PC-9 (cell line): Measurements from ENCODE around the gene ZNF335. TPM values are rescaled to one million over a fixed set of nuclear protein-coding genes. Genes with fewer than 3 reads are reported as not detected.

Experiments used
- BruUV-seq: library from RNA; stranded (reverse); fragments of 400-500 nt; replicated peaks from 2 replicates; lab custom pipeline; 2021; lab: Mats Ljungman, UMichigan
- CTCF ChIA-PET: fragments of 300-600 bp; sonication (Branson Sonifier 250); formaldehyde crosslinking; loops from one replicate; lab custom pipeline; 2022; ENCODE audit warnings: antibody characterized with exemption; lab: Charles Lee
- POLR2A ChIA-PET: fragments of 300-600 bp; sonication (Branson Sonifier 250); formaldehyde crosslinking; loops from one replicate; lab custom pipeline; 2022; ENCODE audit warnings: antibody characterized with exemption; ENCODE audit not compliant: unreplicated experiment; lab: Charles Lee
- DNase-seq, 2 experiments: peaks; one replicate each; pipeline versions ENCODE4 v3.0.0 to v3.0.0-alpha.2; 2015 to 2022; ENCODE audit warnings: mixed read lengths in 1 of 2
- H2AFZ ChIP-seq: fragments of 200-600 bp; sonication (generic); 2 replicates; pipeline ENCODE4 v1.8.1; 2017; ENCODE audit warnings: antibody characterized with exemption
- H3F3A ChIP-seq: fragments of 200-600 bp; sonication (generic); 2 replicates; pipeline ENCODE4 v1.8.1; 2017; ENCODE audit warnings: antibody characterized with exemption, mild to moderate bottlenecking, low read depth; ENCODE audit not compliant: insufficient read depth
- H3K27ac ChIP-seq: fragments of 200-600 bp; sonication (generic); 2 replicates; pipeline ENCODE4 v1.6.1; 2016; ENCODE audit warnings: mixed run types
- H3K27me3 ChIP-seq: fragments of 200-600 bp; sonication (generic); 2 replicates; pipeline ENCODE4 v1.6.1; 2016; ENCODE audit warnings: low read depth, mixed run types; ENCODE audit not compliant: insufficient read depth
- H3K36me3 ChIP-seq: fragments of 200-600 bp; sonication (generic); 2 replicates; pipeline ENCODE4 v1.6.1; 2016; ENCODE audit warnings: low read depth, mixed run types
- H3K4me1 ChIP-seq: fragments of 200-600 bp; sonication (generic); replicated peaks from 2 replicates; pipeline ENCODE4 v1.6.1; 2016; ENCODE audit warnings: mixed run types; ENCODE audit not compliant: insufficient read depth
- H3K4me2 ChIP-seq: fragments of 200-600 bp; sonication (generic); 2 replicates; pipeline ENCODE4 v1.6.1; 2017; ENCODE audit warnings: mixed run types
- H3K4me3 ChIP-seq: fragments of 200-600 bp; sonication (generic); 2 replicates; pipeline ENCODE4 v1.6.1; 2016; ENCODE audit warnings: mixed run types
- H3K79me2 ChIP-seq: fragments of 200-600 bp; sonication (generic); 2 replicates; pipeline ENCODE4 v1.6.1; 2017; ENCODE audit warnings: low read depth, mixed run types
- H3K9me2 ChIP-seq: fragments of 200-600 bp; sonication (generic); 2 replicates; pipeline ENCODE4 v1.8.1; 2017; ENCODE audit warnings: mild to moderate bottlenecking; ENCODE audit not compliant: insufficient read depth
- H3K9me3 ChIP-seq: fragments of 200-600 bp; sonication (generic); 2 replicates; pipeline ENCODE4 v1.8.1; 2016; ENCODE audit warnings: low read depth; ENCODE audit not compliant: insufficient read depth
- H4K20me1 ChIP-seq: fragments of 200-600 bp; sonication (generic); 2 replicates; pipeline ENCODE4 v1.8.1; 2017; ENCODE audit not compliant: insufficient read depth
- EZH2 ChIP-seq: fragments of 200-600 bp; sonication (generic); IDR thresholded peaks from 2 replicates; pipeline ENCODE4 v1.8.0; 2017; ENCODE audit warnings: antibody characterized with exemption, low read depth
- intact Hi-C: fragments of 100-400 bp; cut with micrococcal nuclease; formaldehyde crosslinking; loops from one replicate; pipeline ENCODE4 v1.10.0; 2022; ENCODE audit not compliant: unreplicated experiment
- total RNA-seq: library from RNA; stranded (reverse); gene quantifications from 2 replicates; pipeline ENCODE4 v1.2.3, GENCODE V29; 2021
- TF ChIP-seq, protein P1 (sequence below): fragments of 200-600 bp; sonication (generic); conservative IDR thresholded peaks from 2 replicates; pipeline ENCODE4 v1.6.1; 2017; ENCODE audit warnings: mixed run types, antibody characterized with exemption, mild to moderate bottlenecking, moderate library complexity

ZNF335 gene
- total RNA-seq, 1 experiment from 2014 or later = 16.3 TPM

DNA sequence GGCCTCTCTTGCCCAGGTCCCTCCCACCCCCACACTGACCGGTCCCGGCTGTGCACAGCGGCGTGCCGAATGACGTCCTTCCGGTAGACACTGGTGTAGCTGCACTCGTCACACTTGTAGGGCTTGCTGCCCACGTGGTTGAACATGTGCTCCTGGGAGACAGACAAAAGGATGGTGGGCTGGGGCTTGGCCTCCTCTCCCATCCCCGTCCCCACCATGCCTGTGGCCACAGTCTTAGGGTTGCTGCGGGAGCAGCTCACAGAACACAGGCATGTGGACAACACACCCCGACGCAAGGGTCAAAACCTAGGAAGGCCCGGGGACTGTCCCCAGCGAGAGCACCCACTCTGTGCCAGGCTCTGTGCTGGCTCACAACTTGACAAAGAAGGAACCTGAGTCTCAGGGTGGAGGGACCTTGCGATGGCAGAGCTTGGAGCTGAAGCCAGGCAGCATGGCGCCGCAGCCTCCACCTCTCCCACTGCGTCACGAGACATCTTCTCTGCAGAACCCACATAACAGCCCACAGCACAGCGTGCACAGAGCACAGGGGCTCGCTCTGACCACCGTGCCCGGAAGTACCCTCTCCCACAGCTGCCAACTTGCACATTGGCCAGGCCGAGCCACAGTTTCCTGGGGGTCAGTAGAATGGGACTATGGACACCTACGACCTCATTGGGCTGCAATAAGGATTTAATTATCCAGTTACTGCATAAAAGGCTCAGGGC, 9.8 kb downstream of the ZNF335 start:
- Histone ChIP-seq H3K79me2 (no peaks in the 10 kb centered on the region), H3K27ac (no peak overlapping the region), H3K9me3 (no peaks in the 10 kb centered on the region), H4K20me1 (no peaks in the 10 kb centered on the region), H3K4me3 (no peak overlapping the region), H3K9me2 (no peaks in the 10 kb centered on the region), H2AFZ (no peak overlapping the region), H3K4me1 (no peaks in the 10 kb centered on the region), H3F3A (no peaks in the 10 kb centered on the region), H3K27me3 (no peaks in the 10 kb centered on the region), H3K4me2 (no peak overlapping the region), H3K36me3 (peaks cover 14% of the 10 kb centered on the region; the same call in 1 of the 2 replicates)
- ChIA-PET CTCF (interaction anchor here (0.6 to 1.2 kb wide), 4 partner anchors 7 to 639 kb away, joined by 3 to 6 read pairs (median 5); no protein-coding TSS in a partner anchor), POLR2A (interaction anchor here (0.6 kb wide), 1 partner anchor 23 kb away, joined by 3 read pairs; no protein-coding TSS in a partner anchor)
- TF ChIP-seq, protein P1, sequence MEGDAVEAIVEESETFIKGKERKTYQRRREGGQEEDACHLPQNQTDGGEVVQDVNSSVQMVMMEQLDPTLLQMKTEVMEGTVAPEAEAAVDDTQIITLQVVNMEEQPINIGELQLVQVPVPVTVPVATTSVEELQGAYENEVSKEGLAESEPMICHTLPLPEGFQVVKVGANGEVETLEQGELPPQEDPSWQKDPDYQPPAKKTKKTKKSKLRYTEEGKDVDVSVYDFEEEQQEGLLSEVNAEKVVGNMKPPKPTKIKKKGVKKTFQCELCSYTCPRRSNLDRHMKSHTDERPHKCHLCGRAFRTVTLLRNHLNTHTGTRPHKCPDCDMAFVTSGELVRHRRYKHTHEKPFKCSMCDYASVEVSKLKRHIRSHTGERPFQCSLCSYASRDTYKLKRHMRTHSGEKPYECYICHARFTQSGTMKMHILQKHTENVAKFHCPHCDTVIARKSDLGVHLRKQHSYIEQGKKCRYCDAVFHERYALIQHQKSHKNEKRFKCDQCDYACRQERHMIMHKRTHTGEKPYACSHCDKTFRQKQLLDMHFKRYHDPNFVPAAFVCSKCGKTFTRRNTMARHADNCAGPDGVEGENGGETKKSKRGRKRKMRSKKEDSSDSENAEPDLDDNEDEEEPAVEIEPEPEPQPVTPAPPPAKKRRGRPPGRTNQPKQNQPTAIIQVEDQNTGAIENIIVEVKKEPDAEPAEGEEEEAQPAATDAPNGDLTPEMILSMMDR = no peak
- TF ChIP-seq EZH2 = no peak
- no TSS peak for BruUV-seq
- intact Hi-C loops = loop anchor here (5.0 kb wide), 1 partner anchor 150 kb away; the partner anchor contains the start of gene UBE2C
- peak in 1 of 2 experiments; percentile 11 for DNase-seq

- Histone ChIP-seq H3K4me1 (no peaks in the 10 kb centered on the region), H3K4me2 (no peak overlapping the region), H3K27ac (no peak overlapping the region), H3F3A (no peaks in the 10 kb centered on the region), H3K36me3 (peaks cover 14% of the 10 kb centered on the region; the same call in 1 of the 2 replicates), H2AFZ (no peak overlapping the region), H3K4me3 (no peak overlapping the region), H3K27me3 (no peaks in the 10 kb centered on the region), H3K79me2 (no peaks in the 10 kb centered on the region), H3K9me3 (no peaks in the 10 kb centered on the region), H4K20me1 (no peaks in the 10 kb centered on the region), H3K9me2 (no peaks in the 10 kb centered on the region)
- ChIA-PET POLR2A (no interaction called here), CTCF (interaction anchor here (0.7 kb wide), 1 partner anchor 140 kb away, joined by 4 read pairs; no protein-coding TSS in a partner anchor)
- intact Hi-C loops = loop anchor here (5.0 kb wide), 1 partner anchor 148 kb away; the partner anchor contains the start of gene UBE2C
- peak in 1 of 2 experiments; percentile 23 for DNase-seq
- BruUV-seq = no TSS peak
- TF ChIP-seq, protein P1 = no peak
- no peak for TF ChIP-seq EZH2
Observed at GRCh38 chr20:45959956-45960630, 11.9 kb downstream of the ZNF335 start.

GRCh38 chr20:45959126-45959525, 12.9 kb downstream of the ZNF335 start:
- Histone ChIP-seq H3K4me3 (no peak overlapping the region), H3K27ac (no peak overlapping the region), H3K4me1 (no peaks in the 10 kb centered on the region), H3K79me2 (no peaks in the 10 kb centered on the region), H3K9me2 (no peaks in the 10 kb centered on the region), H3K36me3 (peaks cover 13% of the 10 kb centered on the region; the same call in 1 of the 2 replicates), H3F3A (0 out of 2 replicates have a peak, but pooled peaks cover 4% of the 10 kb centered on the region), H3K27me3 (no peaks in the 10 kb centered on the region), H3K9me3 (no peaks in the 10 kb centered on the region), H3K4me2 (no peak overlapping the region), H2AFZ (no peak overlapping the region), H4K20me1 (no peaks in the 10 kb centered on the region)
- intact Hi-C loops = no loop called here
- CTCF ChIA-PET = interaction anchor here (0.6 to 1.0 kb wide), 2 partner anchors 11 to 866 kb away, joined by 3 read pairs; no protein-coding TSS in a partner anchor
- TF ChIP-seq EZH2 = no peak
- TF ChIP-seq, protein P1 = no peak
- DNase-seq = peak in 1 of 2 experiments; percentile 30
- BruUV-seq = no TSS peak
- POLR2A ChIA-PET = no interaction called here
